ENCODE data around the gene ATP11B. TPM values are rescaled to one million over a fixed set of nuclear protein-coding genes. Genes with fewer than 3 reads are reported as not detected.

The ATP11B gene
- polyA plus RNA-seq, 3 donors, result 11.1 to 25.1 (median 13.5) TPM

DNA sequence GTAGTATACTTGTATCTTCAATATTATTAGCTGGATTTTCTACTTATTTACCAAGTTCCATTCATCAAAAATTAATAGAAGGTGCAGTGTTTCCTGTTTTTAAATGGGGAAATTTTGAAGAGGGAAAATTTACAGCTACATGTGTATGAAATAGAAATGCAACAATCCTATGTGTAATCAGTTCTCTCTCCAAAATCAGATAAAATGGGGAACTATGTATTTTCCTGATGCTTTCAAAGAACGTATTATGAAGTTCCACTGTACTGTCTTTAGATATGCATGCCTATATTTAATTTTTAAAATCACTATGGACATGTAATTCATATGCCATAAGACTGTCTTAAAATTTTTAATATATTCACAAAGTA, 143.6 kb downstream of the ATP11B start:
- no peaks in the 10 kb centered on the region for H3K27me3 ChIP-seq (ENCODE audit: control insufficient read depth in 2 of 2, insufficient read depth in 2 of 2, low read length in 2 of 2)
- WGBS (ENCODE audit: insufficient coverage), result no CpG with 5 or more reads among the region's 1 CpG
- TF ChIP-seq, protein P1, sequence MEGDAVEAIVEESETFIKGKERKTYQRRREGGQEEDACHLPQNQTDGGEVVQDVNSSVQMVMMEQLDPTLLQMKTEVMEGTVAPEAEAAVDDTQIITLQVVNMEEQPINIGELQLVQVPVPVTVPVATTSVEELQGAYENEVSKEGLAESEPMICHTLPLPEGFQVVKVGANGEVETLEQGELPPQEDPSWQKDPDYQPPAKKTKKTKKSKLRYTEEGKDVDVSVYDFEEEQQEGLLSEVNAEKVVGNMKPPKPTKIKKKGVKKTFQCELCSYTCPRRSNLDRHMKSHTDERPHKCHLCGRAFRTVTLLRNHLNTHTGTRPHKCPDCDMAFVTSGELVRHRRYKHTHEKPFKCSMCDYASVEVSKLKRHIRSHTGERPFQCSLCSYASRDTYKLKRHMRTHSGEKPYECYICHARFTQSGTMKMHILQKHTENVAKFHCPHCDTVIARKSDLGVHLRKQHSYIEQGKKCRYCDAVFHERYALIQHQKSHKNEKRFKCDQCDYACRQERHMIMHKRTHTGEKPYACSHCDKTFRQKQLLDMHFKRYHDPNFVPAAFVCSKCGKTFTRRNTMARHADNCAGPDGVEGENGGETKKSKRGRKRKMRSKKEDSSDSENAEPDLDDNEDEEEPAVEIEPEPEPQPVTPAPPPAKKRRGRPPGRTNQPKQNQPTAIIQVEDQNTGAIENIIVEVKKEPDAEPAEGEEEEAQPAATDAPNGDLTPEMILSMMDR (IDR thresholded peaks at IDR 0.05), result no peak
- peaks cover 3 to 18% (median 11%) of the 10 kb centered on the region in 7 donors for H3K9me3 Mint-ChIP-seq
- peaks cover 0 to 7% of the 10 kb centered on the region in 2 donors for H3K4me1 ChIP-seq (ENCODE audit: control insufficient read depth in 1 of 2, insufficient read depth in 2 of 2, low read length in 2 of 2)
- H3K27ac Mint-ChIP-seq, result no peak overlapping the region
- peaks cover 0 to 22% of the 10 kb centered on the region in 2 donors for H3K36me3 ChIP-seq (replicated peaks in 1 of 2; ENCODE audit: control insufficient read depth in 1 of 2, insufficient read depth in 2 of 2, low read length in 2 of 2)
- peaks cover 13% of the 10 kb centered on the region for H3K4me1 Mint-ChIP-seq
- H2AFZ ChIP-seq (ENCODE audit: insufficient read depth, low read depth, low read length, poor library complexity, severe bottlenecking), result no peak overlapping the region
- no peak overlapping the region for H3K4me2 ChIP-seq (replicated peaks; ENCODE audit: extremely low read depth, low read length, poor library complexity, severe bottlenecking)
- H3K79me2 ChIP-seq (ENCODE audit: insufficient read depth, low read length), result no peaks in the 10 kb centered on the region
- no peak for DNase-seq
- H3K4me3 ChIP-seq (replicated peaks in 1 of 3; ENCODE audit: low read depth in 2 of 3, low read length in 3 of 3), result no peak overlapping the region
- no peak overlapping the region for H3K27ac ChIP-seq (ENCODE audit: low read depth in 1 of 2, low read length in 2 of 2)
- no peaks in the 10 kb centered on the region for H4K20me1 ChIP-seq (ENCODE audit: insufficient read depth, low read length)
- H3K9ac ChIP-seq (ENCODE audit: insufficient read depth, low read length, poor library complexity, severe bottlenecking), result no peak overlapping the region
- peaks cover 15 to 17% of the 10 kb centered on the region in 2 donors for H3K36me3 Mint-ChIP-seq
- no peaks in the 10 kb centered on the region for H3K27me3 Mint-ChIP-seq (ENCODE audit: low read depth in 3 of 3)
- intact Hi-C loops (cut with micrococcal nuclease), result no loop called here
- peaks cover 7 to 9% of the 10 kb centered on the region in 2 donors for H3K9me3 ChIP-seq (replicated peaks in 1 of 2; ENCODE audit: control insufficient read depth in 1 of 2, insufficient read depth in 1 of 2, low read length in 2 of 2)
- H3K4me3 Mint-ChIP-seq, result no peak overlapping the region

DNA sequence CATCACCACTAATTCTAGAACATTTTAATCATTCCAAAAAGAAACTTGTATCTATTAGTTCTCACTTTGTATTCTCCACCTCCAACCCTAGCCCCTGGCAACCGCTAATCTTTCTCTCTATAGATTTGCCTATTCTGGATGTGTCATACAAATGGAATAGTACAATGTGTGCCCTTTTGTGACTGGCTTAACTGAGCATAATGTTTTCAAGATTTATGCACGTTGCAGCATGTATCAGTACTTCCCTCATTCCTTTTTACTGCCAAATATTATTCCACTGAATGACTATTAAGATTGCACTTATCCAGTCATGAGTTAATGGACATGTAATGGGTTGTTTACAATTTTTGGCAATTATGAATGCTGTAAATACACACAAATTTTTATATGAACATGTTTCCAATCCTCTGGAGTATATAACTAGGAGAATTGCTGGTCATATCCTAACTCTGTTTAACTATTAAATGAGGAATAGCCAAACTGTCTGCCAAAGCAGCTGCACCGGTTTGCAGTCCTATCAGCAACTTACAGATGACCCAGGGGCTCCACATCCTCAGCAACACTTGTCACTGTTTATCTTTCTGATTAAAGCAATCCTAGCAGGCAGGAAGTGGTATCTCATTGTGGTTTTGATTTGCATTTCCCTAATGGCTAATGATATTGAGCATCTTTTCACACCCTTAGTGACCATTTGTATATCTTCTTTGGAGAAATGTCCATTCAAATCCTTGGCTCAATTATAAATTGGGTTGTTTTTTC, 144.2 kb downstream of the ATP11B start:
- H3K9ac ChIP-seq (ENCODE audit: insufficient read depth, low read length, poor library complexity, severe bottlenecking), result no peak overlapping the region
- Mint-ChIP-seq H3K27me3 (ENCODE audit: low read depth in 3 of 3) (no peaks in the 10 kb centered on the region), H3K4me3 (no peak overlapping the region), H3K27ac (no peak overlapping the region), H3K4me1 (peaks cover 13% of the 10 kb centered on the region), H3K36me3 (peaks cover 15 to 17% of the 10 kb centered on the region in 2 donors), H3K9me3 (peaks cover 0 to 13% (median 7%) of the 10 kb centered on the region in 7 donors)
- peaks cover 0 to 22% of the 10 kb centered on the region in 2 donors for H3K36me3 ChIP-seq (replicated peaks in 1 of 2; ENCODE audit: control insufficient read depth in 1 of 2, insufficient read depth in 2 of 2, low read length in 2 of 2)
- H3K4me2 ChIP-seq (replicated peaks; ENCODE audit: extremely low read depth, low read length, poor library complexity, severe bottlenecking), result no peak overlapping the region
- no peaks in the 10 kb centered on the region for H3K79me2 ChIP-seq (ENCODE audit: insufficient read depth, low read length)
- no peaks in the 10 kb centered on the region for H4K20me1 ChIP-seq (ENCODE audit: insufficient read depth, low read length)
- no peak overlapping the region for H3K4me3 ChIP-seq (replicated peaks in 1 of 3; ENCODE audit: low read depth in 2 of 3, low read length in 3 of 3)
- no peak overlapping the region for H3K27ac ChIP-seq (ENCODE audit: low read depth in 1 of 2, low read length in 2 of 2)
- no peaks in the 10 kb centered on the region for H3K27me3 ChIP-seq (ENCODE audit: control insufficient read depth in 2 of 2, insufficient read depth in 2 of 2, low read length in 2 of 2)
- intact Hi-C loops (cut with micrococcal nuclease), result no loop called here
- peaks cover 0 to 7% of the 10 kb centered on the region in 2 donors for H3K4me1 ChIP-seq (ENCODE audit: control insufficient read depth in 1 of 2, insufficient read depth in 2 of 2, low read length in 2 of 2)
- TF ChIP-seq, protein P1 (IDR thresholded peaks at IDR 0.05), result no peak
- H2AFZ ChIP-seq (ENCODE audit: insufficient read depth, low read depth, low read length, poor library complexity, severe bottlenecking), result no peak overlapping the region
- peaks cover 3 to 9% of the 10 kb centered on the region in 2 donors for H3K9me3 ChIP-seq (replicated peaks in 1 of 2; ENCODE audit: control insufficient read depth in 1 of 2, insufficient read depth in 1 of 2, low read length in 2 of 2)
- WGBS (ENCODE audit: insufficient coverage), result no CpG with 5 or more reads among the region's 3 CpGs
- no peak for DNase-seq
